ENCODE results near the gene ARHGAP10.

DNA sequence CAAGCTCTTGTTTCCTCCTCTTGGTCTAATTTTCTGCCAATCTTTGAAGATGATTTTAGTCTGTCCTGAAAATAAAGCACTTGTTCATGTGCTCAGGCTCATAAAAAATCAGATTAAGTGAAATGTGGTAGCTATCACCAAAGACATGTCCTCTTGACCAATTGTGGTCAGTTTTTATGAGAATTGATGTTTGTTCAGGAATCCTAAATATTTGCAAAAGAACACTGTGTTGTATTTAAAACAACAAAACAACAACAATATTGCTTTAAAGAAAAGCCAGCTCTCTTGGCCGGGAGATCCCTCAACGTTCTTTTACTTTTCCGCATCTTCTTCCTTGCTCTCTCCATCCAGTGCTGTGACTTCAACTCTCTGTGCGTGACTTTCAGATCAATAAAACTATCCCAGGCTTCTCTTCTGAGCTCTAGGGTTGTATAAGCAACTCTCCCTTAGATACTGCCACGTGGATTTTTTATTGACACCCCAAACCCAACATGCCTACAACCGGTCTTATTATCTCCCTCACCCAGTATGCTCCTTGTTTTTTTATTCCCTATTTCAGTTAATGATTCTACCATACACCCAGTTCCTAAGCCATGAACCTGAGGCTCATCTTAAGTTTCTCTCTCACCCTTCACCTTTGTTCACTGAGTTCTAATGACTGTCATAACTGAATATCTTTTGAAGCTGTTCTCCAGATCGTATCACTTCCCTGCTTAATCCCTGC is 309.9 kb downstream of the ARHGAP10 start:
- TF ChIP-seq, protein P1, sequence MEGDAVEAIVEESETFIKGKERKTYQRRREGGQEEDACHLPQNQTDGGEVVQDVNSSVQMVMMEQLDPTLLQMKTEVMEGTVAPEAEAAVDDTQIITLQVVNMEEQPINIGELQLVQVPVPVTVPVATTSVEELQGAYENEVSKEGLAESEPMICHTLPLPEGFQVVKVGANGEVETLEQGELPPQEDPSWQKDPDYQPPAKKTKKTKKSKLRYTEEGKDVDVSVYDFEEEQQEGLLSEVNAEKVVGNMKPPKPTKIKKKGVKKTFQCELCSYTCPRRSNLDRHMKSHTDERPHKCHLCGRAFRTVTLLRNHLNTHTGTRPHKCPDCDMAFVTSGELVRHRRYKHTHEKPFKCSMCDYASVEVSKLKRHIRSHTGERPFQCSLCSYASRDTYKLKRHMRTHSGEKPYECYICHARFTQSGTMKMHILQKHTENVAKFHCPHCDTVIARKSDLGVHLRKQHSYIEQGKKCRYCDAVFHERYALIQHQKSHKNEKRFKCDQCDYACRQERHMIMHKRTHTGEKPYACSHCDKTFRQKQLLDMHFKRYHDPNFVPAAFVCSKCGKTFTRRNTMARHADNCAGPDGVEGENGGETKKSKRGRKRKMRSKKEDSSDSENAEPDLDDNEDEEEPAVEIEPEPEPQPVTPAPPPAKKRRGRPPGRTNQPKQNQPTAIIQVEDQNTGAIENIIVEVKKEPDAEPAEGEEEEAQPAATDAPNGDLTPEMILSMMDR (IDR thresholded peaks at IDR 0.05), result no peak
- no peak for TF ChIP-seq POLR2A (IDR thresholded peaks at IDR 0.05)

Measured in right lobe of liver (tissue), 4 donors.